NCI-H524 treated with DMSO at 0.1 percent for 48 hours (cell line): ENCODE results near the gene PPP1R1C.

ENCODE experiments used
- DNase-seq: peaks from one replicate; lab custom pipeline; 2025; lab: John Stamatoyannopoulos, UW

Gene PPP1R1C

DNA sequence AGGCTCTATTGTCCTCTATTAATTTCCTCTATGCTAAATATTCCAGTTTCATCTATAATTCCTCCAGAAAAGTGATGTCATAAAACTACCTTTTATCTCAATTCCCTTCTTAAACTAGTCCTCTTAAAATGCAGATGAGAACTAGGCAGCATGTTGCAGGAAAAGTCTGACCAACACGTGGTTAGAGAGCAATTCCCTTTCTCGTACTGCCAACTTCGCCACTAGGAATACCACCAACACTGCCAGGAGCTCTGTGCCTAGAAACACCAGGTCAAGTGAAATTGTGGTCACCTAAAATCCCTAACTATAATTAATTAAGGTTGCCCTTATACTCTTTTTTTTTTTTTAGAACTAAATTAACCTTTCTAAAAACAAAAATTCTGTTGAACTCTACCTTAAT lies 127.7 kb downstream of the PPP1R1C start:
- no peak for DNase-seq

DNA sequence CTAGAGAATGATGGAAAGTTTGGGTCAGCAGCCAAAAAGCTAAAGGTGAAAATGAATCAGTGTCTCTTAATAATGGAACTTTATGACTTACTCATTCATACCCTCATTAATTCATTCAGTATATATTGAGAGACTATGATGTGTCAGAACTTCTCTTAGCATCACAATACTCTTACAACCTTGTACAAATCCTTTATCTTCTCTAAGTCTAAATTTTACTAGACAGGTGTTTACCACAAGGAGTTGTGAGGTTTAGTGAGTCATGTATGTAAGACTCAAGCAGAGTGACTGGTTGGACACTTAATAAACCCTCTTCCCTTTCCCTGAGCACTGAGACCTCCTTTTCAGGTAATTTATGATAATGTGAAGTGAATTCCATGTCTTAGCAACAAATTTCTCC lies 129.6 kb downstream of the PPP1R1C start:
- DNase-seq = no peak

DNA sequence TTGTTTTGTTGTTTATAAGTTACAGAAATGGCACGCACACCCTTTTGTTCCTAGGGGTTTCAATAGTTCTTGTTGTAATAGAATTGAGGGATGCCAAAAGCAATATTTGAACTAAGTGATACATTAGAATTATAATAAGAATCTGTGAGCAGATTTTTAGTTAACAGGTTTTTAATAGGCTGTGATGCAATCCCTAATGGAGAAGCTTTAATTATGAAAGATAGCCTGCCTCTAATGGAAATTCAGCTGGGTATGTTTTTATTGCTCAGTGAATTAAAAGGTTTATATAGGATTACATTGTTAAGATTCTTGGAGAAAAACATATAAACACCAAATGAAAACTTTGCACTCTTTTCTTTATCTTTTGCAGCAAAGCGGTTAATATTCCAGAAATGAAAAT lies 131.1 kb downstream of the PPP1R1C start:
- DNase-seq = no peak

DNA sequence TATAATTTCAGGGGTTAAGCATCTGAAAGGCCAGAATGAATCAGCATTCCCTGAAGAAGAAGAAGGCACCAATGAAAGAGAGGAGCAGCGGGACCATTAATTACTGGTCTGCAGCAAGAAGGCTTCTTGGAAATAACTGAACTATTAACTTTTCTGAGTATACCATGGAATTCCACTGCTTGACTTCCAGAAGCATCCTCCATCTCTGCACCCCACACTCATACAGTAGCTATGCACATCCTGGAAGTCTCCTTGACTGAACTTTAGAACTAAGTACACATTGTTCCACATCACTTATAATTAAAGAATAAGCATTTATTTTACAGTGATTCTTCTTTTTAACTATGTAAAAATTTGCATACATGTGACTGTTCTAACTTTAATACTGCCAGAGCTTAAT lies 131.5 kb downstream of the PPP1R1C start:
- no peak for DNase-seq

DNA sequence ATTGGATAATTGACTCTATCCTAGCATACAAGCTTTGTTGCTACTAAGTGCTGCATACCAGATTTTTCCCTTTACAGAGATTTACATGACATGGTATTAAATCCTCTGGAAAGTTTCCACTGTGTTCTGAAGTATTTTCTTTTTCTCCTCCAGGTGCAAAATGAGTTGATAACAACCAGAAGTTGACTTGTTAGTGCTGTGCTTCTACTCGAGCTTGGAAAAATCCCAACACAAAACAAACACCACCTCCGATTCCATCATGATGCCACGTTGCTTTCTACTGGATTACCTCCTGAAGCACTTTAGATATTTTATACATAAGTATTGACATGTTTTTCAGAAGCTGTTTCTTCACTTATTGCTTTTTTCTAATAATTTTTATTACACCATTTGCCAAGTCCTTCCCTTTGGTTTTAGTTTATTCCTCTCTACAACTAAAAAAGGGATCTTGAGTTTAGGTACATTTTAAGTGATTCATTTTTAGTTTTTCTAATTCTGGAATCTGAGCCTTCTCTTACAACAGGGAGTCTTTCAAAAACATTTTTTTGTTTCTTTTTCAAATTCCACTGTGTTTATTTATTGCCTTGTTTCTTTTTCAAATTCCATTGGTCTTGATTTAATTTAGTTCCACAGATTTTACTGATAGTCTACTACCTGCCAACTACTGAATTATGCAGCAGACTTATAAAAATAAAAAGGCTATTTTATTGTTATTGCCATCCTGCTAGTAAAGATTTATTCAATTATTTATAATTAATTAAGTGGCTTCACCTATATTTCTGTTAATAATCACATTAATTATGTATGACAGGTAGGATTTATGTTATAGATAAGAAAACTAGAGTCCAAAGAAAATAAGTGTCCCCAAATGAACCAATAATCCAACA lies 143.4 kb downstream of the PPP1R1C start:
- no peak for DNase-seq

DNA sequence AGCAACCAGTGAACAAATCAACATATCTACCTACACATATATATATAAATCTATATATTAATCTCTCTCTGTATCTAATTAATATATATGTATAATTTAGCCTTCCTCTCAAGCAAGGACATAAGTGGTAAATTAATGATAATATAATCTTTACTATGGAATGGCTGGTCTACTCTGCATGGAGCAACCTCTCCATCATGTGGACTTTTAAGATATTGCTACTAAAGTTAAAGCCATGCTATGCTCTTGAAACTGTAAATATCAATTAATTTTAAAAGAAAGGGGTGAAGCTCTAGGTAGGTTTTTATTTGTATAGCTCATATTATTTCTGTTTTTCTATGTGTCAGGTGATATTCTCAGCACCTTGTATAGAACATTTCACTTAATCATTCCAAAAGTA lies 147.0 kb downstream of the PPP1R1C start:
- DNase-seq = no peak

DNA sequence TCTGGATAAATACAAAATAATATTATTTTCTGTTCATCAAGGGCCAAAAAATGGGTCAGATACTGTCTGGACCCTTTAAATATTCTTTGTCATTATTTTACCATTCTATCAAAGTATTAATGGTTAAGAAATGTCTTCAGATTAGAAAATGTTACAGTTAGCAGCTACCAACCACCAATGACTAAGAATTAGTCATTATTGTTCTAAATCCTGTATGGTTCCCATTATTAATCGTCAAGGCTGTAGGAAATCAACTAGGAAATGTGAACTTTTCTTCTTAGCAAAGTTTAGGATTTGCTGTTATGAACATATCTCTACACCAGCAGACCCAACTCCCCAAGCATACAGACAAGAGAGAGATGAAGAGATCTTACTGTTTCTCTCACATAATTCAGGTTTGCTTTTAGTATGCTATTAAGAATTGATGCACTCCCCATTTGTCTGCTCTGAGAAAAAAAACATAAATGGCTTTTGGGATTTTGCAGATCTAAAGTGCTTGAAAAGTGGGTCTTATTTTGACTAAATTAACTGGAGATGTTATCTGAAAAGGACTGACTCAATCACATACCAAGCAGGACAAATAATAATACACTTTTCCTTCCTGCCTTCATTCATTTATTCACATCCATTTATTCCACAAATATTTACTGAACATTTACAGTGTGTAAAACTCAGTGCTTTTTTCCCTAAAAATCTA lies 147.7 kb downstream of the PPP1R1C start:
- no peak for DNase-seq

DNA sequence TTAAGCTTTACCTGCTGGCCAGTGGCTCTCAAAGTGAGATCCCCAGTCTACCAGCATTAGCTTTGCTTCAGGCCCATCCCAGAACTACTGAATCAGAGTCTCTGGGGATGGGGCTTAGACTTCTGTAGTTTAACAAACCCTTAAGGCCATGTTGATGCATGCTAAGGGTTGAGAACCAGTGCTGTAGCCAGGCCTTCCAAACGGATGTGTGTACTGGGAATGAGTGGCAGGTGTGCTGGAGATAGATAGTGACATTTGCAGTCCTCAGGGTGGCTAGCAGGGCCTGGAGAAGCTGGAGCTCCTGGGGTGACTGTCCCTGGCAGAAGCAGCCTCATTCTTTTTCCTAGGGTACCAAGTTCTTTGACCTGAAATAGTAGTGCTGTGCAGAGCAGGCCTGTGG lies 148.5 kb downstream of the PPP1R1C start:
- no peak for DNase-seq

DNA sequence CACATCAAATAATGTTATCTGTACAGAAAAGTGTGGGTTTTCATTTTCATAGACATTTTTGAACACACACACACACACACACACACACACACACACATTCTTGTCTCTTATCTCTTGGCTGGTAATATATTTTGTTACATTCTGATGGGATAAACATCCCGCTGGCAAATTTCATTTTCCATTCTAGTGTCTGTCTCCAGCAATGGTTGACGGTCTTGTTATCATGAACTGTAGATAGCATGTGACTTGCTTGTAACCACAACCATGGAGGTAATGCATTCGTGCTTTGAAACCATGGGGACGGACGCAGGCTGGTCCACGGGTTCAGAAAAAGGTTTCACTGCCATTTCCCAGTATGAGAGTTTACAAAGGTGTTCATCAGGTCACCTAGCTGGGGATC lies 156.4 kb downstream of the PPP1R1C start:
- DNase-seq = no peak

DNA sequence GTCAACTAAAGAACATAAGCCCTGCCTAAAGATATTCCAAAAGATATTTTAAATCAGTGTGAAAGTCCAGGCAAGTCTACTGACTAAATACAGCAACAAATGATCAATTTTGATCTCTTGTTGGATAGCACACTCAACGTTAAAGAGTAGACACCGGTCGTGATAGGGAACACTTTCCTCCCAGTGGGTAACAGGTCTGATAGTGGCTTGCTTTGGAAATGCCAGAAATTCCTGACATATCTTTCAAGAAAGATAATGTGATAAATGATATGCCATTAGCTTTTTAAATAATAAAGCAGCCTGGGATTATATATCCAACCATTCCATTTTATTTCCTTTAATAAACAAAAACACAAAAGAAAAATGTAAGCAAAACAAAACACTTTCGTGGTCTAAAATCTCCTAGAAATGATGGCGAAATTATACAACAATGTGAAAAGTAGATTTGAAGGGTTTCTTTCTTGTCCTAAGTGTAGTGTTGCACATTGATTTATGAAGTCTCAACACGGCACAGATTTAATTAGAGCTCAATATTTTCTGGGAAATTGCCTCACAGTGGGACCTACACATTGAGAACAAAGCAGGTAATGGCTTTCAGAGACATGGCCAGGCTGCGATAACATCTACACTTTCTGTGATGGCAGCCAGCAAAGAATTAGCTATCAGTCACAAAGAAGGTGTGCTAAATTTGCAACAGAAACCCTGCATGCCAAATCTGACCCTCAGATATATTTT lies 158.6 kb downstream of the PPP1R1C start:
- DNase-seq = no peak

DNA sequence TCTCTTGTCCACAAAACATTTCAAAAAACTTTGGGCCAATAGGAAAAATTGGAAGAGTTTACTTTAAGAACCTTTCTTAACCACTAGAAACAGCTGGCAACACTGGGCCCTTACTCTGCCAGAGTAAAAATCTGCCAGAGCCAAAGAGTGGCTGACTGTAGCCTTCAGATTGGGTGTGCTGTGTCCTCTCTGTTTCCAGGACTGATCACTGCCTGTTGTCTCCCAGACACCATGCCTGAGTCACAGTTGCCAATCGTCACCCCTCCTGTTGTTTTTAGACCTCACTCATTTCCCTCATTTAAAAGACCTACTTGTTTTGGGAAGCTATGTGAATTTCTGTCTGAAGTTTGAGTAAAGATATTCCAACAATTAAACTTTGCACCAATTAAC lies 159.1 kb downstream of the PPP1R1C start:
- DNase-seq = no peak

DNA sequence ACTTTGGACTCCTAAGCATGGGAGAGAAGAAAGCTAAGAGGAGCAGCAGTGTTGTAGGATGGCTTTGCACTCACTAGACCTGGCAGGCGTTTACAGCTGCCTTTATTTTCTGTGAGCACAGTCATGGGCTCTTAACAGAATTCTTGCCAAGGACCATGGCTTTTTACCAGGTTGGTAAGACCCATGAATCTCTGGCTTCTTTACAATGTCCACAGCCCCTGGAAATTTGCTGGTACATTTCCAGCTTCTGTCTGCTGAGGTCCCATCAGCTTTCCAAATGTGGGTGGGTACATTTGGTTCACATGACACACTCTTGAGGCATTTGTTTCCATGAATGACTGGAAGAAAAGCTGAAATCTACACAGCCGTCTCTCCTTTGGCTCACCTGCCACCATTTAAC lies 162.7 kb downstream of the PPP1R1C start:
- DNase-seq = no peak

DNA sequence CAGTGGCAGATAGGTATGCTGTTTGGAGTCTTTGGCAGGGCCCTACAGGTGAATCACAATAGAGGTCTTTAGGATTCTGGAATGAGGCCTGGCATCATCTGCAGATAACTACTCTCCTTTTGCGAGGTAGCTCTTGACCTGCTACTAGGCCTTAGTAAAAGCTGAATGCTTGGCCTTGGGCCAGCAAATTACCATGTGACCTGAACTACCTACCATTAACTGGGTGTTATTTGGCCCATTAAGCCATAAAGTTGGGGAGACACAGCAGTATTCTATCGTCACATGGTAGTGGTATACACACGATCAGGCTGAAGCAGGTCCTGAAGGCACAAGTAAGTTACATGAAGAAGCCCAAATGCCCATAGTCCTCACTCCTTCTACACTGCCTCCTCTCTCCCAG lies 178.2 kb downstream of the PPP1R1C start:
- DNase-seq = no peak

DNA sequence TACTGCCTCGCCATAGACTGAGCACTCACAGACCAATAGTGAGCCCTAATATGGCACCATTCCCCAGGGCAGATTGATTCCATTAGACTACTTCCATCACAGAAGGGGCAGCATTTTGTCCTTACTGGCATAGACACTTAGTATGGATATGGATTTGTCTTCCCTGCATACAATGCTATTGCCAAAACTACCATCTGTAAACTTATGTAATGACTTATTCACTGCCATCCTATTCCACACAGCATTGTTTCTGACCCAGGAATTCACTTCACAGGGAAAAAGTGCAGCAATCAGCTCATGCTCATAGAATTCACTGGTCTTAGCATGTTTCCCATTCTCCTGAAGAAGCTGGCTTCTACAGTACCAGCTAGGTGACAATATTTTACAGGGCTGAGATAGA lies 179.0 kb downstream of the PPP1R1C start:
- no peak for DNase-seq

DNA sequence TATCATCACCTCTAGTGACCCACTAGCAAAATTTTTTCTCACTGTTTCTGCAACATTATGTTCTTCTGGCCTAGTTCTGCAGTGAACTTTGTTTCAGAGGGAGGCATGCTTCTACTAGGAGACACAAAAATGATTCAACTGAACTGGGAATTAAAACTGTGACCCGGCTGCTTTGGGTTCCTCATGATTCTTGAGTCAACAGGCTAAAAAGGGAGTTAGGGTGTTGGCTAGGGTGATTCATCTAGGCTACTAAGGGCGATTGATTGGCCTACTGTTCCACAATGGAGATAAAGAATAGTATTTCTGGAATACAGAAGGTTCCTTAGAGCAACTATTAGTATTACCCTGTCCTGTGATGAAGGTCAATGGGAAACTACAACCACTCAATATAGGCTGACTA lies 179.5 kb downstream of the PPP1R1C start:
- DNase-seq = no peak

DNA sequence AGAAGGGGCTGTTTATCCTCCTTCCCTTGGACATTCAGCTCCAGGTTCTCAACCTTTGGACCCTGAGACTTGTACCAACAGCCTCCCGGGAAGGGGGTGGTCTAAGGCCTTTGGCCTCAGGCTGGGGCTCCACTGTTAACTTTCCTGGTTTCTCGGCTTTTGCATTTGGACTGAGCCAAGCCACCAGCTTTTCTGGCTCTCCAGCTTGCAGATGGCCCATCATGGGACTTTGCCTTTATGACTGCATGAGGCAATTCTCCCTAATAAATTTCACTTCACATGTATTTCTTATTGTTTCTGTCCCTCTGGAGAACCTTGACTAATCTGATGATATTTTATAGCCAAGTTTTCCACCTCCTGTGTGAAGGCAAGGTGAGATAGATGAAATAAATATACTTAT lies 180.8 kb downstream of the PPP1R1C start:
- no peak for DNase-seq

DNA sequence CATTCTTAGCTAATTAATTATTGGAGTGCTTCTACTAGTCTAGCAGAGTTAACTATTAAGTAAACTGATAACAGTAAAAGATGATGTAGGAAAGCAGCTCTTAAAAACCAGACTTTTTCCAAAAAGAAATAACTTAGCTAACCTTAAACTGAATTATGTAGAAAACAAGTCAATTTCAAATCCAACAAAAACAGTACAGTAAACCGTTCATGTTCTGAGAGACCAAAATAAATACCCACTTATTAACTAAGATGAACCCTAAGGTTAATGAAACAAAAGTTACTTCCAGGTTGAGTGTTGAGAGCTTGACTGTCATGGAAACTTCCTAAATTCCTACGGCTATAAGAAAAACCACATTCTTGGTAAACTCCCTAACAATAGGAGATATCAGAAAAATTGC lies 181.2 kb downstream of the PPP1R1C start:
- no peak for DNase-seq
